Memory B cell (primary cell): ENCODE results near the gene OR11L1.

Experiments used
- ATAC-seq: fragments of 150-1000 bp; cut with Tn5 transposase; 2 replicates; pipeline ENCODE4 v1.10.0; 2021; ENCODE audit warnings: low read depth, mild to moderate bottlenecking, moderate library complexity
- DNase-seq, 2 donors: peaks; one replicate each; pipeline ENCODE4 v3.0.0; 2022; ENCODE audit warnings: low spot score in 2 of 2
- H3K27ac Mint-ChIP-seq: one replicate; pipeline ENCODE4 v1.8.0; 2022; ENCODE audit warnings: mild to moderate bottlenecking, moderate library complexity, mixed read lengths
- H3K27me3 Mint-ChIP-seq: one replicate; pipeline ENCODE4 v1.8.0; 2022; ENCODE audit warnings: mixed read lengths
- H3K36me3 Mint-ChIP-seq: one replicate; pipeline ENCODE4 v1.8.0; 2022; ENCODE audit warnings: mild to moderate bottlenecking, mixed read lengths
- H3K4me1 Mint-ChIP-seq: one replicate; pipeline ENCODE4 v1.8.0; 2022; ENCODE audit warnings: mixed read lengths
- H3K4me3 Mint-ChIP-seq: one replicate; pipeline ENCODE4 v1.8.0; 2022; ENCODE audit warnings: mild to moderate bottlenecking, moderate library complexity, mixed read lengths
- H3K9me3 Mint-ChIP-seq: one replicate; pipeline ENCODE4 v1.8.0; 2022; ENCODE audit warnings: mixed read lengths

Gene OR11L1

DNA sequence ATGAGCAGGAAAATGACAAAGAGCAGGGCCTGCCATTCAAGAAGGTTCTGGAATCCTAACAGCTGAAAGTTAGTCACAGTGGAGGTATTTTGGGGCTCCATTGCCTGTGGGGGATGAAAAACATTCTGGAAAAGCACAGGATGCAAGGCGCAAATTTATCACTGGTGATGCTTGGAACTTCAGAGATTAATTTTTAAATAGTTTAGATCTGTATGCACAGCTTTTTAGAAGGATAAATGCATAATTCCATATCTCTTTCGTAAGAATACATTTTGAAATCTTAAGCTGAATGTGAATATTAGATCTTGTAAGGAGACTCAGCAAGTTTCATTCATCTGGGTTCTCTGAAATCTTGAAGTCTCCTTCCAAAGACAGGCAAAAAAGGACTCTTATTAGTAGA is at the start of gene OR11L1:
TSS of gene OR11L1 (minus strand) at position 101 of the 400 bp plus-strand sequence. CDS start at position 101, 0 bp downstream.
- ATAC-seq: no peak
- no peaks in the 10 kb centered on the region for H3K36me3 Mint-ChIP-seq
- H3K27me3 Mint-ChIP-seq: peaks cover 2% of the 10 kb centered on the region
- H3K9me3 Mint-ChIP-seq: no peaks in the 10 kb centered on the region
- H3K4me1 Mint-ChIP-seq: no peaks in the 10 kb centered on the region
- DNase-seq: no peak
- H3K4me3 Mint-ChIP-seq: no peak within 1 kb of the TSS
- no peak within 1 kb of the TSS for H3K27ac Mint-ChIP-seq

GRCh38 chr1:247884797-247885413 is 43.2 kb upstream of the OR11L1 start:
- Mint-ChIP-seq H3K36me3 (no peaks in the 10 kb centered on the region), H3K4me3 (no peak overlapping the region), H3K27me3 (no peaks in the 10 kb centered on the region), H3K27ac (no peak overlapping the region), H3K4me1 (no peaks in the 10 kb centered on the region), H3K9me3 (no peaks in the 10 kb centered on the region)
- DNase-seq (no peak), ATAC-seq (no peak)

GRCh38 chr1:247883346-247883745 is 41.6 kb upstream of the OR11L1 start:
- Mint-ChIP-seq H3K4me3 (no peak overlapping the region), H3K27me3 (peaks cover 2% of the 10 kb centered on the region), H3K9me3 (peaks cover under 1% of the 10 kb centered on the region), H3K27ac (no peak overlapping the region), H3K4me1 (no peaks in the 10 kb centered on the region), H3K36me3 (no peaks in the 10 kb centered on the region)
- ATAC-seq (no peak), DNase-seq (no peak)

GRCh38 chr1:247865416-247865815 is 23.7 kb upstream of the OR11L1 start:
- Mint-ChIP-seq H3K4me3 (no peak overlapping the region), H3K4me1 (no peaks in the 10 kb centered on the region), H3K27me3 (peaks cover 8% of the 10 kb centered on the region), H3K27ac (no peak overlapping the region), H3K9me3 (peaks cover 4% of the 10 kb centered on the region), H3K36me3 (no peaks in the 10 kb centered on the region)
- no peak for ATAC-seq
- no peak for DNase-seq

- ATAC-seq (no peak), DNase-seq (no peak)
- H3K27ac Mint-ChIP-seq: no peak overlapping the region
- H3K36me3 Mint-ChIP-seq: no peaks in the 10 kb centered on the region
- H3K27me3 Mint-ChIP-seq: peaks cover 8% of the 10 kb centered on the region
- H3K9me3 Mint-ChIP-seq: peaks cover 1% of the 10 kb centered on the region
- H3K4me3 Mint-ChIP-seq: no peak overlapping the region
- no peaks in the 10 kb centered on the region for H3K4me1 Mint-ChIP-seq
These were observed 22.9 kb upstream of the OR11L1 start for GRCh38 chr1:247864644-247865043.

GRCh38 chr1:247862756-247863155 is 21.1 kb upstream of the OR11L1 start:
- H3K27ac Mint-ChIP-seq: no peak overlapping the region
- no peak overlapping the region for H3K4me3 Mint-ChIP-seq
- H3K9me3 Mint-ChIP-seq: no peaks in the 10 kb centered on the region
- H3K36me3 Mint-ChIP-seq: no peaks in the 10 kb centered on the region
- peaks cover 5% of the 10 kb centered on the region for H3K4me1 Mint-ChIP-seq
- ATAC-seq (no peak), DNase-seq (no peak)
- H3K27me3 Mint-ChIP-seq: peaks cover 14% of the 10 kb centered on the region

DNA sequence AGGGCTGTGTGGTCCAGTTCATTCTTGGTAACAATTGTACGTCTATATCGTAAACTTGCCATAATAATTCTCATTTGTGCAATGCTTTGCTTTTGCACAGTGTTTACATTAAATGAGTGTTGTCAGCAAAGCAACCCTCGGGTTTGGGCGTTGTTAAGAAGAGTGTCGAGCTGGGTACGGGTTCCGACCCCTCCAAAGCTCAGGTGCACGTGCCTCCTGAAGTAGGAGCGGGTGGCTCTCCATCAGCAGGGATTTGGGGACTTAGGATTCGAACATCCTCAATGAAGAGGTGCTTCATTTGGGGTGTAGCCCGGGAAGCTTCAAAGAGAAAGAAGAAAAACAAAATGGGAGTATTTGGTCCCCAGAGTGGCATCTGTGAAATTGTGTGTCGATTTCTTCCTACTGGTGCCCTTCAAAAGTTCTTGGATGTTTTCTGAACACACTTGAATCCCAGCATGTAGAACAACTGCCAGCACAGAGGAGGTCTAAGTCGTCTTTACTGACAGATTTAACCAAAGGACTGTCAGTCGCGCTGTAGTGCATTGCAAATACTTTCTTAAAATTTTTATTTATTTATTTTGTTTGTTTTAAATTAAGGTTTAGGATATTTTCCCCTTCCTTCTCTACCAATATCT is 16.4 kb upstream of the OR11L1 start:
- peaks cover 6% of the 10 kb centered on the region for H3K4me1 Mint-ChIP-seq
- no peaks in the 10 kb centered on the region for H3K36me3 Mint-ChIP-seq
- H3K9me3 Mint-ChIP-seq: peaks cover 3% of the 10 kb centered on the region
- no peak overlapping the region for H3K27ac Mint-ChIP-seq
- DNase-seq (peak in 1 of 2 donors; percentile 11), ATAC-seq (no peak)
- H3K4me3 Mint-ChIP-seq: peak overlapping the region; percentile 76
- H3K27me3 Mint-ChIP-seq: peaks cover 17% of the 10 kb centered on the region

DNA sequence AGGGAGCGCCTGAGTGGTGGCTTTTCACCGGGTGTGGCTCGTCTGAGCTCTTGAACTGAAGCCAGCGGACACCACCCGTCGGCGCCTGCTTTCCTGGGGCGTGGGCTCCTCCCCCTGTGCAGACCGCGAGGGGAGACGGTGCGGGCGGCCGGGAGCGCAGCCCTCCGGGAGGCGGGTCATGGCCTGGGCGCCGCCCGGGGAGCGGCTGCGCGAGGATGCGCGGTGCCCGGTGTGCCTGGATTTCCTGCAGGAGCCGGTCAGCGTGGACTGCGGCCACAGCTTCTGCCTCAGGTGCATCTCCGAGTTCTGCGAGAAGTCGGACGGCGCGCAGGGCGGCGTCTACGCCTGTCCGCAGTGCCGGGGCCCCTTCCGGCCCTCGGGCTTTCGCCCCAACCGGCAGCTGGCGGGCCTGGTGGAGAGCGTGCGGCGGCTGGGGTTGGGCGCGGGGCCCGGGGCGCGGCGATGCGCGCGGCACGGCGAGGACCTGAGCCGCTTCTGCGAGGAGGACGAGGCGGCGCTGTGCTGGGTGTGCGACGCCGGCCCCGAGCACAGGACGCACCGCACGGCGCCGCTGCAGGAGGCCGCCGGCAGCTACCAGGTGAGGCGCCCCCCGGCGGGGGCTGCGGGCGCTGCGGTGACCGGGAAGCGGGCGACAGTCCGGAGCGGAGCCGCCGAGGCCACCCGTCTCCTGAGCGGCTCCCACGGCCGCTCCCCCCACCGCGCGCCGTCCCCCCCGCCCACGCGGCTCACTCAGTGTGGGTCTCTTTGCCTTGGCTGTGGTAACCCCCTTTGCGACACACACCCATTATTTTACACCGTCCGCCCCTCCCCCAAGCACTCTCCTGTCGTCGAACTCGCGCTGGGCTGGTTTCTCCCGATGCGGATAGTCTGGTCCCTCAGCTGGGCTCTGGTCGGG is 15.6 kb upstream of the OR11L1 start, which contains the start of gene TRIM58:
TSS of gene TRIM58 (plus strand) at position 119 of the 916 bp plus-strand sequence. CDS start at position 179, 60 bp downstream.
- ATAC-seq (peak; percentile 68), DNase-seq (peak in 1 of 2 donors; percentile 34)
- peaks cover 6% of the 10 kb centered on the region for H3K4me1 Mint-ChIP-seq
- H3K9me3 Mint-ChIP-seq: peaks cover 3% of the 10 kb centered on the region
- no peaks in the 10 kb centered on the region for H3K36me3 Mint-ChIP-seq
- H3K4me3 Mint-ChIP-seq: peak within 1 kb of the TSS; percentile 76
- peaks cover 14% of the 10 kb centered on the region for H3K27me3 Mint-ChIP-seq
- no peak within 1 kb of the TSS for H3K27ac Mint-ChIP-seq

- Mint-ChIP-seq H3K27me3 (peaks cover 15% of the 10 kb centered on the region), H3K27ac (no peak overlapping the region), H3K4me1 (peaks cover 6% of the 10 kb centered on the region), H3K4me3 (no peak overlapping the region), H3K9me3 (peaks cover 3% of the 10 kb centered on the region), H3K36me3 (no peaks in the 10 kb centered on the region)
- ATAC-seq (no peak), DNase-seq (no peak)
These were observed 14.2 kb upstream of the OR11L1 start for GRCh38 chr1:247855911-247856310.

DNA sequence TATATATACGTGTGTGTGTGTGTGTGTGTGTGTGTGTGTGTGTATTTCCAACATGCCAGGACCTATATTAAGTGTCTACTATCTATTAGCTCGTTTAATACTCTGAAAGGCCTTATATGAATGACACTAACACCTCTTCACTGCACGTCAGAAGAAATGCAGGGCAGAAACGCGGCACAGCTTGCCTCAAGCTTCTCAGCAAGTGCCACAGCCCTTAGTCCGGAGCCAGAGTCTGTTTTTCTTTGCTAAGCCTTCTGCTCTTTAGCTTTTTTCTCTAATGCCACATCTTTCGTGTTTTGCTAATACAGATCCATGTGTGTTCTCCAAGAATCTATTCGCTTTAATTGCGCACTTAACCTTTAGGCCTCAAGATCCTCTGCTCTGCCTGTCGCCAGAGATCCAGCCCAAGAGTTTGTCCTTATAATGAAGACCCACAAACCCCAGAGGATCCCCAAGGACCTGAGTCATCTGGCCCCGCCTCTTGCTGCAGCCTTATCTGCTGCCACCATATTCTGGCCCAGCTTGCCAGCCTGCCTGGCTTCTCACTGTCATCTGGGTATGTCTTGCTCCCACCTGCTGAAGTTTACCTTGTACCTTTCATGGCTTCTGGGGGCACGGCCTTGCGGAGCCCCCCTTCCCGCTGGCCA is 13.3 kb upstream of the OR11L1 start:
- H3K27me3 Mint-ChIP-seq: peaks cover 15% of the 10 kb centered on the region
- H3K9me3 Mint-ChIP-seq: peaks cover 3% of the 10 kb centered on the region
- no peak overlapping the region for H3K4me3 Mint-ChIP-seq

GRCh38 chr1:247849616-247850015 is 7.9 kb upstream of the OR11L1 start:
- Mint-ChIP-seq H3K4me3 (no peak overlapping the region), H3K36me3 (no peaks in the 10 kb centered on the region), H3K27ac (no peak overlapping the region), H3K9me3 (peaks cover 3% of the 10 kb centered on the region), H3K27me3 (peaks cover 6% of the 10 kb centered on the region), H3K4me1 (no peaks in the 10 kb centered on the region)
- ATAC-seq: no peak
- DNase-seq: no peak

More for the DNA sequence above, 13.3 kb upstream of the OR11L1 start:
- Mint-ChIP-seq H3K4me1 (peaks cover 6% of the 10 kb centered on the region), H3K27ac (no peak overlapping the region), H3K36me3 (no peaks in the 10 kb centered on the region)
- ATAC-seq: no peak
- DNase-seq: no peak

DNA sequence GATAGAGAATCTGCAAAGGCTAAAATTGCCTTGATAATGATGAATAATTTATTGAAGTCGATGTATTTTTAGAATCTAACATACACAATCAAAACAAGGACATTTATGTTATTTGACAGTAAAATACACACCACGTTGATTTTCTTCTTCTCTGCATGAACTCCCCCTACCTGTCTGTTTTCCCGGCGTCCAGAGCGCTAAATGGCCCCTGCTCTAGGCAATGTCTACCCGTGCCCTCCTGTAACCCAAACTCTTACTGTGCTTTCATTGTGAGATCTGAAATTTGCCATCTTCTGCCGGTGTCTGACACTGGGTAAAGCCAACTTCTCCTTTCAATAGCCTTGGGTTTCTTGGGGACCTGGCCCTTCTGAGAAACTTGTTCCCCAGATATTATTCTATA is 6.7 kb upstream of the OR11L1 start:
- Mint-ChIP-seq H3K27me3 (peaks cover 5% of the 10 kb centered on the region), H3K9me3 (peaks cover 1% of the 10 kb centered on the region), H3K27ac (no peak overlapping the region), H3K4me1 (no peaks in the 10 kb centered on the region), H3K36me3 (no peaks in the 10 kb centered on the region), H3K4me3 (no peak overlapping the region)
- ATAC-seq (no peak), DNase-seq (no peak)

- no peak overlapping the region for H3K27ac Mint-ChIP-seq
- no peak for DNase-seq
- peaks cover 2% of the 10 kb centered on the region for H3K27me3 Mint-ChIP-seq
- no peaks in the 10 kb centered on the region for H3K4me1 Mint-ChIP-seq
- H3K9me3 Mint-ChIP-seq: no peaks in the 10 kb centered on the region
- no peak overlapping the region for H3K4me3 Mint-ChIP-seq
- ATAC-seq: no peak
- no peaks in the 10 kb centered on the region for H3K36me3 Mint-ChIP-seq
These were observed 4.0 kb upstream of the OR11L1 start for GRCh38 chr1:247845693-247846017.
